Embryonic facial prominence (tissue), 1 donor: ENCODE measurements around the gene NRAS.
A peak's percentile ranks its signal among the peaks of the same experiment; 100 is the strongest.
"Not testable (repeated sequence)": the region's sequence is repeated elsewhere in the genome, so short reads cannot be mapped to it uniquely, and the experiment has no call there.

Experiments
- DNase-seq: peaks from one replicate; pipeline ENCODE4 v3.0.0-alpha.2; 2016; ENCODE audit errors: extremely low spot score

NRAS gene

GRCh38 chr1:114716304-114717170 is at the start of gene NRAS:
TSS of gene NRAS (minus strand) at chr1:114716771. CDS start at chr1:114716160, 611 bp downstream.
- DNase-seq = peak; percentile 87

GRCh38 chr1:114764689-114765088 is 48.1 kb upstream of the NRAS start:
- DNase-seq = no peak

DNA sequence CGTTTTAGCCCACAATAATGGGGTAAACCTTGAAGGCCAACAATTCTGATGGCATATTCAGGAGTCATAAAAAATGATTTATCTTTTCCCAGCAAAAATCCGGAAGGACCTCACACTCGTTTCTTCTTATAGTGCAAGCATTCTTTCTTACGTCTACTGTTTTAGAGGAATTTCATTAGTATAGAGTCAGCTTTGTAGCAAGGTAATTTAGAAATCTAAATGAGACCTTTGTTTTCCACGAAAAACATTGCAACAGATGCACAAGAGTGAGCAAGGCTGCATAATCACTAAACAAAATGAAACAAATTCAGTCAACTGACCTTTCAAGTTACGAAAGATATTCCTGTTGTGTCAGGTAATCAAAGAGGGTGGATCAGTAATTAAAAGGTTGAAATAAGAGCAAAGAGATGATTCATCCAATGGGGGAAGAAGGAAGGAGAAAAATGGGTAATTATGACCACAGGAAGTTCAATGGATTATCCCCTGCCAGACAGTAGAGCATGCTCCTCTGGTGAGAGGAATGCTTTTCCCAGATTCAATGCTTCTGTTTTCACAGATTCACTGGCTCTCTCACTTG is 41.8 kb upstream of the NRAS start:
- no peak for DNase-seq

DNA sequence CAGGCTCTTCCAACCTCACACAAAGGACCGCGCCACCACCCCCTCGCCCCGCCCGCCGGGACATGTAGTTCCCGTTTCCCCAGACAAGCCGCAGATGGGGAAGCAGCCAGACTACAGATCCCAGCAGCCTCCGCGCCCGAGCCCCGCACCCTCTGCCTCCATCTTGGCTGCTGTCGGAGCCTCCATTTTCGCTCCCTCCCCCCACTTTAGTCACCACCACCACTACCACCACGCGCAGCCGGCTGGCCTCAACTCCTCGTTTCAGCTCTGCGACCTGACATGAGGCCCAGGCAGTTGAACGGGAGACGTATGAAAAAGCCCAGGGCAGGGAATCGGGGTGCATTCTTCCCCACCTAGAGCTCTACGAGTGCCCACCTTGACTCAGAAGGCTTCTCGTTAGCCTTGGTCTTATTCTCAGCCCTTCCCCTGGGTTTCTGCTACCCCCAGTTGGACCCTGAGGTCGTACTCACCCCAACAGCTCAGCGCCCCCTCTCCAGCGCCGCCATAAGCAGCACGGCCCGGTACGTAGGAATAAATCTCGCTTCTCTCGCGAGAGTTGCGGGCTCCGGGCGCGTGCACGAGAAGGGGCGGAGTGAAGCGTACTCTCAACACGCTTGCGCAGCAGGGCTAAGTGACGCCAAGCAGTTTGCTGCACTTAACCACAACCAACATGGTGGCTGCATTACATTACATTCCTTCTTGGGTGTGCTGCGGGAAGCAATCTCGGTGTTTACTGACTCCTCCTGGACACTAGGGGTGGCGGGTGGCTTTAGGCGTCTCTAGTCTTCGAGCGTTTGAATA is 41.1 kb upstream of the NRAS start, which contains the start of gene CSDE1:
Gene CSDE1, minus strand, starts transcription at position 530 of the 801 bp plus-strand sequence. CDS start 18,094 bp downstream, outside the sequence.
- DNase-seq = peak; percentile 97

DNA sequence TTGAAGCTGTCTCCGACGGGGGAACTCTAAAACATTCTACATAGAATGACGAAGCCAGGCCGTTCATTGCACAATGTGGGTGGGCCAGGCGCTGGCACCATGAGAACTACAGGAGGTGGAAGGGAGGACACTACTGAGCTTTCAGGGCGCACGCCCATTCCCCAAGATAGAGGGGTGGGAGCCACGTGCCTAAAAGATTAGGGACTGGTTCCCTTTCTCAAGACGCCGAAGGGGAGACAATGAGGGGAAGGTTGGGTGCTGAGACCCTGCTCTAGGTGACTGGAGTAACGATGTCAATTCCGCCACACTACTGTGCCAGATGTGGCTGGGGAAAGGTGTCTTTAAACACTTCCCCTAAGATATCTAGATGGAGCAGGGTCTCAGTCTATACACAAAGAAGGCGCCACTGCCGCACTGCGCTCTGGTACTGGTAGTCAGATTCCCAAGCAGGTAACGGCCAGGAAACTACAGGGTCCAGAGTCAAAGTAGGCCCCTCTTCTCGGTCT is 40.4 kb upstream of the NRAS start:
- DNase-seq = no peak

DNA sequence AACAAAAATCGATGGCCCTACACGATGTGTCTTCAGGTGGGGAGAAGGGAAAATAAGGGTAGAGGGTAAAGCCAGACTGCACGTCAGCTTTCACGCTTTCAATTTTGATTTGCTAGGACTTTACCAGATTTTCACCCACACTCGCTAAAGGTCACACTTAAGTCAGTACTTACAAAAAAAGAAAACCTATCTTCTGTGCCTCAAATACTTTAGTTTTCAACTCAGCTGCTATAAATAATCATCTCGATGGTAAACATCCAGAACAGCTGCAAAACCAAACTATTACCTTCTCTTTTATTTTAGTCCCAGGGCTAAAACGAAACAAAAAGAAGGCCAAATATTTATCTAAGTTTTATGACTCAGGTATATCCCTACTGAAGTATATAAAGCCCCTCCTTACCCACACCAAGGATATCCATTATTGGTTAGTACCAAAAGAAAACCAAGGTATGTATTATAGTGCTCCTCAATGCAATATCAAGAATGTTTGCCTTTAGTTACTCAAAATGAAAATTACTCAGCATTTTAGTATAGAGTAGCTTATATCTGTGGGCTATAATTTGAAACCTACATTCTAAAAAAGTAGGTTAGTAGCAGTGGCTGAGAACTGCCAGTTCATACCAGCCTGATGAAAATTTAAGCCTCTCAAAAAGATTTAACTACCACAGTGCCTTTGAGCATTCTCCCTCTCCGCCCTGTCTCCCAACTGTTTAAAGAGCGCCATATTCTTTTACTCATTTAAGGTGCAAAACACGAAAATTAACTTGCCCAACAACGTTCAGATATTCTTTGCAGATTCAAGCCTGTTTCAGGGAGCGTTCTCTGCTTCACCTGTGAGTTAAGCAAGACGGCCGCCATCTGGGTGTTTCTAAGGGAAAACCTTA is 39.7 kb upstream of the NRAS start:
- DNase-seq = no peak

DNA sequence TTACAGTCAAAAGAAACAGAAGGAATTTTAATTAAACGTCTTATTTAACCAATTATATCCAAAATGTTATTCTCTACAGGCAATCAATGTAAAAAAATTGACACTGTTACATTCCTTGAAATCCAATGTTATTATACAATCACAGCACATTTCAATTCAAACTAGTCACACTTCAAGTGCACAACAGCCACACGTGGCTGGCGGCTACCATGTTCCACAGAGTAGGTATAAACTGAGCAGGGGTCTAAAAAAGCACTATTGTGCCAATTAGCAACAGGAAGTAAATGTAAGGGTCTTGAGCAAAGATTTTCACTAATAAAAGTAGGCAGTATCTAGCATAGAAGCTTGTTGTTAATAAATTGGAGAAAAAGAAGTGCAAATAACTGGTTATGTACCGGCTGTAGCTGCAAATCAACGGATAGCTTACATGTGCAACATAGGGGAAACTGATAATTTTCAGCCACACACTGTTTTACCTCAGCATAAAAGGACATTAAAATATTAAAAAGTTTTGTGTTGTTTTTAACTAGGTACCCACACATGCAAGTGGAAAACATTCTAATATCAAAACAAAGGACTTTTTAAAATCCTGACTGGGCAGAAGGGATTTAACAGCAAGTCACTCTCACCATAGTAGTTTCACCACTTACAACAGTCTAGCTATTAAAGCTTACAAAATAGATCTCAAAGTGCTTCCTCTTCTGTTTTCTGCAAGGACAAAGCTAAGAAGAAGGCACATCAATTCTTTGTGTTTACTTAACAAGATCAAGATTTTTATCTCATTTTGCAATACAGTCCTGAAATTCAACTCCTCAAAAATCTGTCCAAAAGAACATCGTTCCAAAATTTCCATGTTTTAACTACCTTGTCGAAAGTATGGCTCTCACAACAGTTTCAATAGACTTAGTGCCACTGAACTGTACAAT is 38.7 kb upstream of the NRAS start:
- DNase-seq = no peak

GRCh38 chr1:114753702-114754101 is 37.1 kb upstream of the NRAS start:
- DNase-seq = not testable (repeated sequence)

GRCh38 chr1:114753143-114753542 is 36.6 kb upstream of the NRAS start:
- no peak for DNase-seq

- DNase-seq = no peak
These were observed 34.2 kb upstream of the NRAS start for GRCh38 chr1:114750780-114751179.

GRCh38 chr1:114749835-114750234 is 33.3 kb upstream of the NRAS start:
- no peak for DNase-seq

- DNase-seq = no peak
These were observed 30.0 kb upstream of the NRAS start for GRCh38 chr1:114746450-114747121.

GRCh38 chr1:114745291-114745690 is 28.7 kb upstream of the NRAS start:
- DNase-seq = no peak

- DNase-seq = no peak
These were observed 25.6 kb upstream of the NRAS start for GRCh38 chr1:114741963-114742746.

DNA sequence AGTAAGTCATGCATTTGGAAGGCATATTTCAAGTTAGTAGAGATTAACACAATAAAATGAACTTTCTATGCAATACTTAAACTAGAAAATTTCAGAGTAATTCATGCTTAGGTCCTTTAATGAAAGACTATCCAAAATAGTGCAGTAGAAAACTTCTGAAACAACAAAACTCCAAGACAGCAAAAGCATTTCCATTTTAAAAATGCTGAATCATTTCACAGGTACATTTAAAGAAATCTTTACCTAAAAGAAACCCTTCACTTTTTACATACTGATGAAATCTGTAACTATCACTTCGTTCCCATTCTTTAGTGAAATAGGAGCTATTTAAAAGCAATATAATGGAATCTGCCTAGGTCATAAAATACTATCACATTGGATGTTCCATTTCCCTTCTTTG is 23.8 kb upstream of the NRAS start:
- no peak for DNase-seq

- no peak for DNase-seq
These were observed 20.8 kb upstream of the NRAS start for GRCh38 chr1:114737314-114737849.

GRCh38 chr1:114735479-114735878 is 18.9 kb upstream of the NRAS start:
- no peak for DNase-seq

- DNase-seq = no peak
These were observed 13.2 kb upstream of the NRAS start for GRCh38 chr1:114729782-114730181.
